Measurements from ENCODE around the gene TMEM45A. TPM values are rescaled to one million over a fixed set of nuclear protein-coding genes. Genes with fewer than 3 reads are reported as not detected.

Gene TMEM45A
- total RNA-seq, 4 donors from 2014 or later = 9.4 to 36.5 (median 14.0) TPM

DNA sequence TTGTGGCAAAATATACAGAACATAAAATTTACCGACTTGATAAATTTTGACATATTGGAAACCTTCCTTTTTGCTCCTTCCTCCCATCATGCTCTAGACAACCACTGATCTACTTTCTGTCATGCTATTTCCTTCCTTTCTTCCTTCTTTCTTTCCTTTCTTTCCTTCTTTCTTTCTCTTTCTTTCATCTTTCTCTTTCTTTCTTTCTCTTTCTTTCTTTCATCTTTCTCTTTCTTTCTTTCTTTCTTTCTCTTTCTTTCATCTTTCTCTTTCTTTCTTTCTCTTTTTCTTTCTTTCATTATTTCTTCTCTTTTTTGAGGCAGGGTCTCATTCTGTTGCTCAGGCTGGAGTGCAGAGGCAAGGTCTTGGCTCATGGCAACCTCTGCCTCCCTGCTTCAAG is 8.9 kb upstream of the TMEM45A start:
- no peaks in the 10 kb centered on the region for H3K4me1 ChIP-seq
- H3K36me3 ChIP-seq = no peaks in the 10 kb centered on the region
- H3K27ac ChIP-seq = no peak overlapping the region
- H3K27me3 ChIP-seq = no peaks in the 10 kb centered on the region
- H3K9me3 ChIP-seq = no peaks in the 10 kb centered on the region
- TF ChIP-seq EP300 (IDR thresholded peaks at IDR 0.05) = no peak
- TF ChIP-seq POLR2A (IDR thresholded peaks at IDR 0.05) = no peak
- TF ChIP-seq, protein P1, sequence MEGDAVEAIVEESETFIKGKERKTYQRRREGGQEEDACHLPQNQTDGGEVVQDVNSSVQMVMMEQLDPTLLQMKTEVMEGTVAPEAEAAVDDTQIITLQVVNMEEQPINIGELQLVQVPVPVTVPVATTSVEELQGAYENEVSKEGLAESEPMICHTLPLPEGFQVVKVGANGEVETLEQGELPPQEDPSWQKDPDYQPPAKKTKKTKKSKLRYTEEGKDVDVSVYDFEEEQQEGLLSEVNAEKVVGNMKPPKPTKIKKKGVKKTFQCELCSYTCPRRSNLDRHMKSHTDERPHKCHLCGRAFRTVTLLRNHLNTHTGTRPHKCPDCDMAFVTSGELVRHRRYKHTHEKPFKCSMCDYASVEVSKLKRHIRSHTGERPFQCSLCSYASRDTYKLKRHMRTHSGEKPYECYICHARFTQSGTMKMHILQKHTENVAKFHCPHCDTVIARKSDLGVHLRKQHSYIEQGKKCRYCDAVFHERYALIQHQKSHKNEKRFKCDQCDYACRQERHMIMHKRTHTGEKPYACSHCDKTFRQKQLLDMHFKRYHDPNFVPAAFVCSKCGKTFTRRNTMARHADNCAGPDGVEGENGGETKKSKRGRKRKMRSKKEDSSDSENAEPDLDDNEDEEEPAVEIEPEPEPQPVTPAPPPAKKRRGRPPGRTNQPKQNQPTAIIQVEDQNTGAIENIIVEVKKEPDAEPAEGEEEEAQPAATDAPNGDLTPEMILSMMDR (IDR thresholded peaks at IDR 0.05) = no peak
- no peak for DNase-seq (ENCODE audit: low spot score in 2 of 2)
- WGBS, 2 donors = 89 to 98% methylated on average over 1 of the region's 1 CpG
- H3K4me3 ChIP-seq = no peak overlapping the region

DNA sequence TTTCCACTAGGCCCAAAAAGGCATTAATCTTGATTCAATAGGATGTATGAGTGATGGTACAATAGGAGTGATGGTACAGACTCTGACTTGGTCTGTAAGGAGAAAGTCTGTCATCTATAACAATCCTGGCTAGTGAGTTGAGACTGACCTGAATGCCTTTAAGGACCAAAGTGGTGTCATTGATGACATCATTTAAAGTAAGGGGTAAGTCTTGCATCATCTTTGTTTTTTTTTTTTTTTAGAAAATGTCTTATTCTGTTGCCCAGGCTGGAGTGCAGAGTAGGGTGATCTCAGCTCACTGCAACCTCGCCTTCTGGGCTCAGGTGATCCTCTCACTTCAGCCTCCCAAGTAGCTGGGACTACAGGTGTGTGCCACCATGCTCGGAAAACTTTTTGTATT is 5.6 kb upstream of the TMEM45A start:
- peaks cover 0 to 4% (median 0%) of the 10 kb centered on the region in 4 donors for H3K4me1 ChIP-seq
- no peaks in the 10 kb centered on the region for H3K9me3 ChIP-seq
- H3K27me3 ChIP-seq = no peaks in the 10 kb centered on the region
- H3K27ac ChIP-seq = no peak overlapping the region
- 85 to 93% methylated on average over 2 of the region's 2 CpGs for WGBS, 2 donors
- TF ChIP-seq EP300 (IDR thresholded peaks at IDR 0.05) (no peak), POLR2A (IDR thresholded peaks at IDR 0.05) (no peak)
- TF ChIP-seq, protein P1 (IDR thresholded peaks at IDR 0.05) = no peak
- H3K36me3 ChIP-seq = no peaks in the 10 kb centered on the region
- no peak overlapping the region for H3K4me3 ChIP-seq
- no peak for DNase-seq (ENCODE audit: low spot score in 2 of 2)

DNA sequence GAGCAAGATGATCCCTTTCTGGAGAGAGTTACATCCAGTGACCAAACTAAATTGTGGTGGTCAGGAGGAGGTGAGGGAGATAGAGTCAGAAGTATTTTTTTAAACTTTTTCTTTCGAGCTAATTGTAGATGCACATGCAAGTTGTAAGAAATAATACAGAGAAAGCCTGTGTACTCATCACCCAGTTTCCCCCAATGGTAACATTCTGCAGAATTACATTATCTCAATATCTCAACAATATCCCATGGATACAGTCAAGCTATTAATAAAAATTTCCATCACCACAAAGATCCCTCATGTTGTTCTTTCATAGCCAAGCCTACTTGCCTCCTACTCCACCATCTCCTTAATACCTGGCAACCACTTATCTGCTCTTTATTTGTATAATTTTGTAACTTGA is 3.3 kb upstream of the TMEM45A start:
- no peak overlapping the region for H3K4me3 ChIP-seq
- peaks cover 0 to 13% (median 0%) of the 10 kb centered on the region in 4 donors for H3K4me1 ChIP-seq
- H3K27me3 ChIP-seq = no peaks in the 10 kb centered on the region
- WGBS, 2 donors = 96 to 97% methylated on average over 1 of the region's 1 CpG
- no peaks in the 10 kb centered on the region for H3K36me3 ChIP-seq
- no peak overlapping the region for H3K27ac ChIP-seq
- no peaks in the 10 kb centered on the region for H3K9me3 ChIP-seq
- TF ChIP-seq POLR2A (IDR thresholded peaks at IDR 0.05) (no peak), EP300 (IDR thresholded peaks at IDR 0.05) (no peak)
- TF ChIP-seq, protein P1 (IDR thresholded peaks at IDR 0.05) = no peak
- DNase-seq (ENCODE audit: low spot score in 2 of 2) = no peak

DNA sequence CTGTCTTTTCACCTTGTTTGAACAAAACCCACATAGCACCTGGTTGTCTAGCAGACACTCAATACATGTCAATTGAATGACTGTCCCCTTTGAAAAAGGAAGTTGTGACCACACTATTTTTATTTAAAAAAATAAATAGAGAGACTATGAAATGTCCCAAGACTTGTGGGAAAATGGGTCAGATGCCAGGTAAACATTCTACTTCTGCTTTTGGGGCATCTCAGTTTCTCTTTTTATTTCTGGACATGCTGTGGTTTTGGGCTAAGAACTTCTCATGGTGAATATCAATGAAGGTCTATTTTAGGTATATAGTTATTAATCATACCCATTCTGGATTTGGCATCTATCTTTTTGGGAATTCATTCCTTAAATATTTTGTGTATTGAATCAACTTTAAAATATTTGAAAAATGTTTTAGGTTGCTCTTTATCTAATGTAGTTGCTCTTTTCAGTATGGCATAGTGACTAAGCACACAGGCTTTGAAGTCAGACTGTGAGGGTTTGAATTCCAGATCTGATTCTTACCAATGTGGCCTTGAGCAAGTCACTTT is 4.4 kb downstream of the TMEM45A start:
- Histone ChIP-seq H3K4me3 (no peak overlapping the region), H3K9me3 (no peaks in the 10 kb centered on the region), H3K27ac (no peak overlapping the region), H3K36me3 (no peaks in the 10 kb centered on the region), H3K4me1 (peaks cover 0 to 9% (median 0%) of the 10 kb centered on the region in 4 donors), H3K27me3 (no peaks in the 10 kb centered on the region)
- no peak for DNase-seq (ENCODE audit: low spot score in 2 of 2)
- no peak for TF ChIP-seq POLR2A (IDR thresholded peaks at IDR 0.05)
- TF ChIP-seq EP300 (IDR thresholded peaks at IDR 0.05) = no peak
- TF ChIP-seq, protein P1 (IDR thresholded peaks at IDR 0.05) = no peak

DNA sequence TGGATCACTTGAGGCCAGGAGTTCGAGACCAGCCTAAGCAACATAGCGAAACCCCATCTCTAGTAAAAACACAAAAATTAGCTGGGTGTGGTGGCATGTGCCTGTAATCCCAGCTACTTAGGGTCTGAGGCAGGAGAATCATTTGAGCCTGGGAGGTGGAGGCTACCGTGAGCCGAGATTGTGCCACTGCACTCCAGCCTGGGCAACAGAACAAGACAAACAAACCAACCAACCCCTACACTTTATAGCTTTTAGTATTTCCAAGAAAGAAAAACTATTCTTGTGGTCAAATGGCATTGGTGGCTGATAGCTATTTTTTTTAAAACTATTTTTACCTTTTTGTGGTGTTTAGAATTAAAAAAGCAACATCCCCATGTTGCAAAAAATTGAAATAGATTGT is 7.2 kb downstream of the TMEM45A start:
- Histone ChIP-seq H3K27me3 (no peaks in the 10 kb centered on the region), H3K27ac (no peak overlapping the region), H3K4me1 (no peaks in the 10 kb centered on the region), H3K36me3 (no peaks in the 10 kb centered on the region), H3K9me3 (no peaks in the 10 kb centered on the region), H3K4me3 (no peak overlapping the region)
- no peak for TF ChIP-seq POLR2A (IDR thresholded peaks at IDR 0.05)
- TF ChIP-seq, protein P1 (IDR thresholded peaks at IDR 0.05) = no peak
- no peak for TF ChIP-seq EP300 (IDR thresholded peaks at IDR 0.05)
- 94 to 96% methylated on average over 4 of the region's 4 CpGs for WGBS, 2 donors
- no peak for DNase-seq (ENCODE audit: low spot score in 2 of 2)

Data from tibial nerve (tissue), 4 donors.